A172 (cell line): ENCODE measurements around the gene TMEM271. TPM values are rescaled to one million over a fixed set of nuclear protein-coding genes. Genes with fewer than 3 reads are reported as not detected.
"Not testable (repeated sequence)": the region's sequence is repeated elsewhere in the genome, so short reads cannot be mapped to it uniquely, and the experiment has no call there.

Experiments
- DNase-seq: peaks from one replicate; pipeline ENCODE4 v3.0.0-alpha.2; 2015; ENCODE audit warnings: low spot score
- total RNA-seq: library from RNA; depleted of rRNA; stranded (reverse); fragments of >200 nt; shearing (Covaris generic); gene quantifications from 2 replicates; pipeline ENCODE4 v1.2.3, GENCODE V29; 2014

TMEM271 gene
- total RNA-seq, 1 experiment from 2014 or later: not detected

GRCh38 chr4:610411-611261 lies 34.5 kb upstream of the TMEM271 start:
- DNase-seq: peak; percentile 89

GRCh38 chr4:609400-610050 lies 33.4 kb upstream of the TMEM271 start:
- no peak for DNase-seq

- DNase-seq: no peak
These were observed 32.1 kb upstream of the TMEM271 start for GRCh38 chr4:608236-608635.

- DNase-seq: no peak
These were observed 29.8 kb upstream of the TMEM271 start for GRCh38 chr4:605702-606425.

- no peak for DNase-seq
These were observed 28.0 kb upstream of the TMEM271 start for GRCh38 chr4:604131-604530.

- DNase-seq: no peak
These were observed 26.5 kb upstream of the TMEM271 start for GRCh38 chr4:602559-602942.

- no peak for DNase-seq
These were observed 25.8 kb upstream of the TMEM271 start for GRCh38 chr4:601612-602558.

GRCh38 chr4:600850-601515 lies 24.9 kb upstream of the TMEM271 start:
- no peak for DNase-seq

GRCh38 chr4:600166-600565 lies 24.1 kb upstream of the TMEM271 start:
- DNase-seq: no peak

GRCh38 chr4:598925-599324 lies 22.8 kb upstream of the TMEM271 start:
- no peak for DNase-seq

GRCh38 chr4:592825-593520 lies 16.9 kb upstream of the TMEM271 start:
- DNase-seq: no peak

- DNase-seq: not testable (repeated sequence)
These were observed 16.1 kb upstream of the TMEM271 start for GRCh38 chr4:592178-592577.

GRCh38 chr4:590313-590841 lies 14.3 kb upstream of the TMEM271 start:
- no peak for DNase-seq

GRCh38 chr4:589219-589963 lies 13.3 kb upstream of the TMEM271 start:
- no peak for DNase-seq

- no peak for DNase-seq
These were observed 12.3 kb upstream of the TMEM271 start for GRCh38 chr4:588351-588849.

GRCh38 chr4:587671-588350 lies 11.7 kb upstream of the TMEM271 start:
- DNase-seq: no peak

GRCh38 chr4:583820-584219 lies 7.7 kb upstream of the TMEM271 start:
- no peak for DNase-seq

- DNase-seq: no peak
These were observed 5.8 kb upstream of the TMEM271 start for GRCh38 chr4:581753-582361.
